HepG2 (cell line): ENCODE results near the gene HSPB6. TPM values are rescaled to one million over a fixed set of nuclear protein-coding genes. Genes with fewer than 3 reads are reported as not detected.
A peak's percentile ranks its signal among the peaks of the same experiment; 100 is the strongest.

Source experiments
- AGO2 ChIP-seq: fragments of 200-400 bp; formaldehyde crosslinking; optimal IDR thresholded peaks from 2 replicates; pipeline ENCODE3; 2017; ENCODE audit warnings: mild to moderate bottlenecking, low read depth, low read length, moderate library complexity
- BHLHE40 ChIP-seq: IDR thresholded peaks from 2 replicates; pipeline ENCODE4 v1.6.1; 2011; ENCODE audit warnings: low read length, improper control_type of control experiment
- EZH2 ChIP-seq: conservative IDR thresholded peaks from 2 replicates; pipeline ENCODE4 v1.6.1; 2012; ENCODE audit warnings: mild to moderate bottlenecking, low read depth, low read length, moderate library complexity
- FLYWCH1 ChIP-seq: sonication (generic); formaldehyde crosslinking; IDR thresholded peaks from 2 replicates; pipeline ENCODE4 v1.8.1; 2023; ENCODE audit warnings: mild to moderate bottlenecking, missing genetic modification reagents
- FOXM1 ChIP-seq: sonication (generic); formaldehyde crosslinking; IDR thresholded peaks from 2 replicates; pipeline ENCODE4 v1.5.0; 2020; ENCODE audit warnings: missing genetic modification reagents
- GFI1 ChIP-seq: sonication (generic); formaldehyde crosslinking; IDR thresholded peaks from 2 replicates; pipeline ENCODE4 v1.5.0; 2020; ENCODE audit warnings: missing genetic modification reagents, mild to moderate bottlenecking, borderline replicate concordance
- SCMH1 ChIP-seq: sonication (generic); formaldehyde crosslinking; IDR thresholded peaks from 2 replicates; pipeline ENCODE4 v1.9.0; 2021; ENCODE audit warnings: missing genetic modification reagents, mild to moderate bottlenecking, borderline replicate concordance
- TAF15 ChIP-seq: fragments of 200-400 bp; formaldehyde crosslinking; IDR thresholded peaks from one replicate; pipeline ENCODE4 v1.6.1; 2018; ENCODE audit warnings: mild to moderate bottlenecking, low read depth, low read length; ENCODE audit not compliant: poor library complexity, severe bottlenecking
- ZNF335 ChIP-seq: sonication (generic); formaldehyde crosslinking; IDR thresholded peaks from 2 replicates; pipeline ENCODE4 v1.4.0; 2020; ENCODE audit warnings: missing genetic modification reagents
- polyA plus RNA-seq, 8 experiments: library from polyadenylated mRNA; depleted of rRNA in 3 of 8; stranded (reverse) in 7 of 8; unstranded in 1 of 8; fragments of >200 nt; fragmentation: Illumina TruSeq in 4 of 8; extraction: Trizol in 4 of 8; gene quantifications; 2 replicates each; pipeline versions ENCODE4 v1.2.1 to v1.2.3, GENCODE V29; 2011 to 2016; ENCODE audit warnings: low read depth in 4 of 8, missing spikeins in 1 of 8, mixed read lengths in 1 of 8; ENCODE audit not compliant: insufficient read depth in 1 of 8
- total RNA-seq, 5 experiments: library from RNA; depleted of rRNA; stranded (reverse); fragments of >200 nt; fragmentation: Illumina TruSeq; extraction: Trizol; gene quantifications; 2 replicates each; pipeline ENCODE4 v1.2.3, GENCODE V29; 2016; ENCODE audit warnings: low read depth in 1 of 5
- TF ChIP-seq, protein P1 (sequence below): sonication (generic); formaldehyde crosslinking; IDR thresholded peaks from 2 replicates; pipeline ENCODE4 v1.4.0; 2020; ENCODE audit warnings: missing genetic modification reagents
- TF ChIP-seq, protein P2 (sequence below): sonication (generic); formaldehyde crosslinking; IDR thresholded peaks from 2 replicates; pipeline ENCODE4 v1.9.0; 2021; ENCODE audit warnings: mild to moderate bottlenecking, missing genetic modification reagents
- TF ChIP-seq, protein P3 (sequence below): sonication (generic); formaldehyde crosslinking; conservative IDR thresholded peaks from 2 replicates; pipeline ENCODE4 v1.5.0; 2020; ENCODE audit warnings: missing genetic modification reagents
- TF ChIP-seq, protein P4 (sequence below): sonication (generic); formaldehyde crosslinking; IDR thresholded peaks from 2 replicates; pipeline ENCODE4 v1.9.0; 2021; ENCODE audit warnings: missing genetic modification reagents, borderline replicate concordance

HSPB6 gene
- total and polyA plus RNA-seq, 2 of the 13 experiments (the other 11 are each of a cell fraction or from before 2014, with no cell fraction given) = 0.18 TPM; not detected in 1

DNA sequence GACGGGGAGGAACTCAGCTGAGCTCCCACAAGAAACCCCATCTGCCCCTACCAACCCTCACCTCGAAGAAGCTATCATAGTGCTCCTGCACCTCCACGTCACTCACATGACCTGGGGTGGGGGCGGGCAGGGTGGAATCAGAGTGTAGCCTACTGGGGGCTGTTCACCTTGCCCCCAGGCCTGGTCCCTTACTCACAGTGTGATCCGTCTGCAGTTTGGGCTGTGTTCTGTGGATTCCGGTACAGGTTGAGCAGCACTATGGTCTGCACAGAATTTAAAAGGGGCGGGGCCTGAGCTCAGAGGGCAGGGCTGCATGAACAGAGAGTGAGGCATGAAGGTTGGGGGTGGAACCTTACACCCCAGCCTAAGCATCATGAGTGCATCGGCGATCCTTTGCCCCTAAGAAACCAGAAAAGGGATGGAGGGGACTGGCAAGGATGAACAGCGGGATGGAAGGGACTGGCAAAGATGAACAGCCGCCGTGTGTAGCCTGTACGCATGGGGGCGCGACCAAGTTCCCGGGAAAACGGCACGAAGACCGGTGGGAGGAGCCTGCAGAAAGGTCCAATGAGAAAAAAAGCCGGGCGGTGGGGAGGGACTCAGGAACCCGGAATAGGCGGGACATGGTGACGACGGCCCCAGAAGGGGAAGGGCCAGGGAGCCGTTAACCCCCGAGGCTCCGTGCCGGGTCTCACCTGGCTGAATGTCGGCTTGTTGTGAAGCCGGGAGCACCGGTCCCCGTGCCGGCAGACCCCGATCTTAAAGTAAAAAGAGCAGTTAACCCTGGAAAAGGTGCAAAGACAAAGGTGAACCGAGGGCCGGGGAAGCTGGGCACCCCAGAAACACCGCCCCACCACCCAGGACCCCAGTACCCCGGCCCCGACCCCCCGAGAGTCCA is 12.2 kb downstream of the HSPB6 start (continued):
- TF ChIP-seq, protein P1, sequence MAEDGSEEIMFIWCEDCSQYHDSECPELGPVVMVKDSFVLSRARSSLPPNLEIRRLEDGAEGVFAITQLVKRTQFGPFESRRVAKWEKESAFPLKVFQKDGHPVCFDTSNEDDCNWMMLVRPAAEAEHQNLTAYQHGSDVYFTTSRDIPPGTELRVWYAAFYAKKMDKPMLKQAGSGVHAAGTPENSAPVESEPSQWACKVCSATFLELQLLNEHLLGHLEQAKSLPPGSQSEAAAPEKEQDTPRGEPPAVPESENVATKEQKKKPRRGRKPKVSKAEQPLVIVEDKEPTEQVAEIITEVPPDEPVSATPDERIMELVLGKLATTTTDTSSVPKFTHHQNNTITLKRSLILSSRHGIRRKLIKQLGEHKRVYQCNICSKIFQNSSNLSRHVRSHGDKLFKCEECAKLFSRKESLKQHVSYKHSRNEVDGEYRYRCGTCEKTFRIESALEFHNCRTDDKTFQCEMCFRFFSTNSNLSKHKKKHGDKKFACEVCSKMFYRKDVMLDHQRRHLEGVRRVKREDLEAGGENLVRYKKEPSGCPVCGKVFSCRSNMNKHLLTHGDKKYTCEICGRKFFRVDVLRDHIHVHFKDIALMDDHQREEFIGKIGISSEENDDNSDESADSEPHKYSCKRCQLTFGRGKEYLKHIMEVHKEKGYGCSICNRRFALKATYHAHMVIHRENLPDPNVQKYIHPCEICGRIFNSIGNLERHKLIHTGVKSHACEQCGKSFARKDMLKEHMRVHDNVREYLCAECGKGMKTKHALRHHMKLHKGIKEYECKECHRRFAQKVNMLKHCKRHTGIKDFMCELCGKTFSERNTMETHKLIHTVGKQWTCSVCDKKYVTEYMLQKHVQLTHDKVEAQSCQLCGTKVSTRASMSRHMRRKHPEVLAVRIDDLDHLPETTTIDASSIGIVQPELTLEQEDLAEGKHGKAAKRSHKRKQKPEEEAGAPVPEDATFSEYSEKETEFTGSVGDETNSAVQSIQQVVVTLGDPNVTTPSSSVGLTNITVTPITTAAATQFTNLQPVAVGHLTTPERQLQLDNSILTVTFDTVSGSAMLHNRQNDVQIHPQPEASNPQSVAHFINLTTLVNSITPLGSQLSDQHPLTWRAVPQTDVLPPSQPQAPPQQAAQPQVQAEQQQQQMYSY (CRISPR knock-in tag) = 0 out of 2 replicates have a peak, but pooled peaks have one; percentile 44
- TF ChIP-seq TAF15 (peak; percentile 50), ZNF335 (no peak), AGO2 (peak; percentile 21), EZH2 (no peak), GFI1 (CRISPR knock-in tag) (no peak), FLYWCH1 (CRISPR knock-in tag) (no peak), SCMH1 (CRISPR knock-in tag) (no peak), FOXM1 (CRISPR knock-in tag) (no peak), BHLHE40 (no peak)
- TF ChIP-seq, protein P2, sequence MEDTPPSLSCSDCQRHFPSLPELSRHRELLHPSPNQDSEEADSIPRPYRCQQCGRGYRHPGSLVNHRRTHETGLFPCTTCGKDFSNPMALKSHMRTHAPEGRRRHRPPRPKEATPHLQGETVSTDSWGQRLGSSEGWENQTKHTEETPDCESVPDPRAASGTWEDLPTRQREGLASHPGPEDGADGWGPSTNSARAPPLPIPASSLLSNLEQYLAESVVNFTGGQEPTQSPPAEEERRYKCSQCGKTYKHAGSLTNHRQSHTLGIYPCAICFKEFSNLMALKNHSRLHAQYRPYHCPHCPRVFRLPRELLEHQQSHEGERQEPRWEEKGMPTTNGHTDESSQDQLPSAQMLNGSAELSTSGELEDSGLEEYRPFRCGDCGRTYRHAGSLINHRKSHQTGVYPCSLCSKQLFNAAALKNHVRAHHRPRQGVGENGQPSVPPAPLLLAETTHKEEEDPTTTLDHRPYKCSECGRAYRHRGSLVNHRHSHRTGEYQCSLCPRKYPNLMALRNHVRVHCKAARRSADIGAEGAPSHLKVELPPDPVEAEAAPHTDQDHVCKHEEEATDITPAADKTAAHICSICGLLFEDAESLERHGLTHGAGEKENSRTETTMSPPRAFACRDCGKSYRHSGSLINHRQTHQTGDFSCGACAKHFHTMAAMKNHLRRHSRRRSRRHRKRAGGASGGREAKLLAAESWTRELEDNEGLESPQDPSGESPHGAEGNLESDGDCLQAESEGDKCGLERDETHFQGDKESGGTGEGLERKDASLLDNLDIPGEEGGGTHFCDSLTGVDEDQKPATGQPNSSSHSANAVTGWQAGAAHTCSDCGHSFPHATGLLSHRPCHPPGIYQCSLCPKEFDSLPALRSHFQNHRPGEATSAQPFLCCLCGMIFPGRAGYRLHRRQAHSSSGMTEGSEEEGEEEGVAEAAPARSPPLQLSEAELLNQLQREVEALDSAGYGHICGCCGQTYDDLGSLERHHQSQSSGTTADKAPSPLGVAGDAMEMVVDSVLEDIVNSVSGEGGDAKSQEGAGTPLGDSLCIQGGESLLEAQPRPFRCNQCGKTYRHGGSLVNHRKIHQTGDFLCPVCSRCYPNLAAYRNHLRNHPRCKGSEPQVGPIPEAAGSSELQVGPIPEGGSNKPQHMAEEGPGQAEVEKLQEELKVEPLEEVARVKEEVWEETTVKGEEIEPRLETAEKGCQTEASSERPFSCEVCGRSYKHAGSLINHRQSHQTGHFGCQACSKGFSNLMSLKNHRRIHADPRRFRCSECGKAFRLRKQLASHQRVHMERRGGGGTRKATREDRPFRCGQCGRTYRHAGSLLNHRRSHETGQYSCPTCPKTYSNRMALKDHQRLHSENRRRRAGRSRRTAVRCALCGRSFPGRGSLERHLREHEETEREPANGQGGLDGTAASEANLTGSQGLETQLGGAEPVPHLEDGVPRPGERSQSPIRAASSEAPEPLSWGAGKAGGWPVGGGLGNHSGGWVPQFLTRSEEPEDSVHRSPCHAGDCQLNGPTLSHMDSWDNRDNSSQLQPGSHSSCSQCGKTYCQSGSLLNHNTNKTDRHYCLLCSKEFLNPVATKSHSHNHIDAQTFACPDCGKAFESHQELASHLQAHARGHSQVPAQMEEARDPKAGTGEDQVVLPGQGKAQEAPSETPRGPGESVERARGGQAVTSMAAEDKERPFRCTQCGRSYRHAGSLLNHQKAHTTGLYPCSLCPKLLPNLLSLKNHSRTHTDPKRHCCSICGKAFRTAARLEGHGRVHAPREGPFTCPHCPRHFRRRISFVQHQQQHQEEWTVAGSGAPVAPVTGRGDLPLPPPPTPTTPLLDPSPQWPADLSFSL (CRISPR knock-in tag) = no peak
- TF ChIP-seq, protein P3, sequence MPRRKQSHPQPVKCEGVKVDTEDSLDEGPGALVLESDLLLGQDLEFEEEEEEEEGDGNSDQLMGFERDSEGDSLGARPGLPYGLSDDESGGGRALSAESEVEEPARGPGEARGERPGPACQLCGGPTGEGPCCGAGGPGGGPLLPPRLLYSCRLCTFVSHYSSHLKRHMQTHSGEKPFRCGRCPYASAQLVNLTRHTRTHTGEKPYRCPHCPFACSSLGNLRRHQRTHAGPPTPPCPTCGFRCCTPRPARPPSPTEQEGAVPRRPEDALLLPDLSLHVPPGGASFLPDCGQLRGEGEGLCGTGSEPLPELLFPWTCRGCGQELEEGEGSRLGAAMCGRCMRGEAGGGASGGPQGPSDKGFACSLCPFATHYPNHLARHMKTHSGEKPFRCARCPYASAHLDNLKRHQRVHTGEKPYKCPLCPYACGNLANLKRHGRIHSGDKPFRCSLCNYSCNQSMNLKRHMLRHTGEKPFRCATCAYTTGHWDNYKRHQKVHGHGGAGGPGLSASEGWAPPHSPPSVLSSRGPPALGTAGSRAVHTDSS = no peak
- TF ChIP-seq, protein P4, sequence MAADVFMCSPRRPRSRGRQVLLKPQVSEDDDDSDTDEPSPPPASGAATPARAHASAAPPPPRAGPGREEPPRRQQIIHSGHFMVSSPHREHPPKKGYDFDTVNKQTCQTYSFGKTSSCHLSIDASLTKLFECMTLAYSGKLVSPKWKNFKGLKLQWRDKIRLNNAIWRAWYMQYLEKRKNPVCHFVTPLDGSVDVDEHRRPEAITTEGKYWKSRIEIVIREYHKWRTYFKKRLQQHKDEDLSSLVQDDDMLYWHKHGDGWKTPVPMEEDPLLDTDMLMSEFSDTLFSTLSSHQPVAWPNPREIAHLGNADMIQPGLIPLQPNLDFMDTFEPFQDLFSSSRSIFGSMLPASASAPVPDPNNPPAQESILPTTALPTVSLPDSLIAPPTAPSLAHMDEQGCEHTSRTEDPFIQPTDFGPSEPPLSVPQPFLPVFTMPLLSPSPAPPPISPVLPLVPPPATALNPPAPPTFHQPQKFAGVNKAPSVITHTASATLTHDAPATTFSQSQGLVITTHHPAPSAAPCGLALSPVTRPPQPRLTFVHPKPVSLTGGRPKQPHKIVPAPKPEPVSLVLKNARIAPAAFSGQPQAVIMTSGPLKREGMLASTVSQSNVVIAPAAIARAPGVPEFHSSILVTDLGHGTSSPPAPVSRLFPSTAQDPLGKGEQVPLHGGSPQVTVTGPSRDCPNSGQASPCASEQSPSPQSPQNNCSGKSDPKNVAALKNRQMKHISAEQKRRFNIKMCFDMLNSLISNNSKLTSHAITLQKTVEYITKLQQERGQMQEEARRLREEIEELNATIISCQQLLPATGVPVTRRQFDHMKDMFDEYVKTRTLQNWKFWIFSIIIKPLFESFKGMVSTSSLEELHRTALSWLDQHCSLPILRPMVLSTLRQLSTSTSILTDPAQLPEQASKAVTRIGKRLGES (CRISPR knock-in tag) = no peak
